ENCODE data around the gene IL1RL2.

IL1RL2 gene

GRCh38 chr2:102159295-102159694 is 27.5 kb upstream of the IL1RL2 start:
- no peak for DNase-seq

GRCh38 chr2:102166189-102166845 is 20.5 kb upstream of the IL1RL2 start:
- no peak for DNase-seq

GRCh38 chr2:102168026-102168771 is 18.6 kb upstream of the IL1RL2 start:
- DNase-seq, result no peak

DNA sequence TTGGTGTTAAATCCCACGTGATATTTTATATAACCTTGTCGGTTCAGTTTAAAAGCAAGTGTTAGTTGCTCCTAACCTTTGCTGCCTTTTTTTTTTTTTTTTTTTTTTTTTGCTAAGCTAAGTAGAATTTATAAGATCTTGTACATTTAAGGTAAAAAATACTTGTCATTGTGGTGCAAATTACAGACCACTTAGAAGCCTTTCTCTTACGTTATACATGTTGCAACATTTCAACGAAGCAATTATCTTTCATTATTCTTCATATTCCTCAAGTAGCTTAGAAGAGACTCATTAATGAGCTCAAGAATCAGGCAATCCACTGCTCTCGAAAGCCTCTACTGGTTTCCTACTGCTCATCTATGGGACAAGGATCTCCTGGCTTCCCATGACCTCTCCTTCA is 14.9 kb upstream of the IL1RL2 start:
- DNase-seq, result no peak

- DNase-seq, result no peak
Observed at GRCh38 chr2:102172745-102173144, 14.1 kb upstream of the IL1RL2 start.

- no peak for DNase-seq
Observed at GRCh38 chr2:102176172-102176571, 10.7 kb upstream of the IL1RL2 start.

DNA sequence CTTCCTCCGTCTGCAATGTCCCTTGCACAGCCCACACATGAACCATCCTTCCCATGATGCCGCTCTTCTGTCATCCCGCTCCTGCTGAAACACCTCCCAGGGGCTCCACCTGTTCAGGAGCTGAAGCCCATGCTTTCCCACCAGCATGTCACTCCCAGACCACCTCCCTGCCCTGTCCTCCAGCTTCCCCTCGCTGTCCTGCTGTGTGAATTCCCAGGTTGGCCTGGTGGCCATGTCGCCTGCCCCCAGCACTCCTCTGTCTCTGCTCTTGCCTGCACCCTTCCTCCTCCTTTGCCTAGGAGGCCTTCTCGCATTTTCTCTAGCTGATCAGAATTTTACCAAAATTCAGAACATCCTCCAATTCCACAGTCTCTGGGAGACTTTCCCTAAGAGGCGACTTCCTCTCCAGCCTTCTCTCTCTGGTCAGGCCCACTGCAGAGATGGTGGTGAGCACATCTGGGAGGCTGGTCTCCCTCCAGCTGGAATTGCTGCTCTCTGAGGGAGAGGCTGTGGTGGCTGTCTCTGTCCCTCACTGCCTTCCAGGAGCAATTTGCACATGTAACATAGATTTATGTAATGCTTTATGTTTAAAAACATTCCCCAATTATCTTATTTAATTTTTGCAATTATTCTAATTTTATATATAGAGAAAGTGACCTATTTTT is 8.9 kb upstream of the IL1RL2 start:
- DNase-seq, result no peak

GRCh38 chr2:102179061-102179460 is 7.8 kb upstream of the IL1RL2 start:
- DNase-seq, result no peak

GRCh38 chr2:102179788-102180686 is 6.8 kb upstream of the IL1RL2 start:
- no peak for DNase-seq

DNA sequence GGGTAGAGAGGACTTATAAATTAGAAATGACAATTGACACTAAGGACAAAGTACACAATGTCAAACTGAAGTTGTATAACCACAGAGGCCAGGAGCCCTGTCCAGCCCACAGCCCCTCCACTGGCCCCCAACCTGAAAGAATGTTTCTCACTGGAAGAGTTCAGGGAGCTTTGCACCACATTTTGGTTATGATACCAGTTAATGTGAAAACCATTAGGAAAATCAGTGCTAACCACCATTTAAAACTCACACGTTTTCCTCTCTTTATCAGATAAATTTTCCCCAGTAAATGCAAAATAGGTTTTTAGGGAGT is 6.2 kb upstream of the IL1RL2 start:
- DNase-seq, result no peak

- DNase-seq, result no peak
Observed at GRCh38 chr2:102181376-102181775, 5.4 kb upstream of the IL1RL2 start.

- no peak for DNase-seq
Observed at GRCh38 chr2:102181919-102182635, 4.7 kb upstream of the IL1RL2 start.

DNA sequence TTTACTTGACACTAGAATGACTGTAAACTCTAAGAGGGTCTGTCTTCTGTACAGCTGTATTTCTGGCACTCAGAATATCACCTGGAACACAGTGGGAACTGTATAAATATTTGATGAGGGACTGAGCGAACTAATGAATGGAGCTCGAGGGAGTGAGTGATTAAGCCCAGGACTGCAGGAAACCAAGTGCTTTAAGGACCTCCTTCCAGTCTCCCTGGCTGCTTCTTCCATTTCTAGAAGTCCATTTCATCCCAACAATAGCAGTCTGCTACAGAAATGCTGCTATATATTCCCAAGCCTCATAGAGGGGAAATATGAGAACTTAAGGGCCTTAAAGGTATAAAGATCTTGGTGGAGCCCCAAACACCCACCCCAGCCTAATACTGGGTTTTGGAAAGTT is 2.8 kb upstream of the IL1RL2 start:
- DNase-seq, result no peak

DNA sequence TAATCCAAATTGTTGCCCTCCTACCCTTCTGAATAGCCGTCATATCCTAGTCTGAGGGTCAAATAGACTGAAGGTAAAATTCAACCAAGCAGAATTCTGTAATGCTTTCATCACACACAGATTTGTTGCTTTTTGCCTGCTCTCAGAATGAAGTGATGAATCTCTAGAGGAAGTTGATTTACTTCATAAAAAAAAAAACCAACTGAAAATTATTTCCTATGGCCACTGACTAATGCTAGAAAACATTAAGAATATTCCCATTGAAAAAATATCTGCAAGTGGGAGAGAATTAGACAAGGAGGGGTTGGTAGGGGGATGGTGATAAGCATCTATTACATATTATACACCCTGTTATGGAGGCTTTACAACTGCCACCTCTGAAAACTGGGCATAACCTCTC is 2.3 kb upstream of the IL1RL2 start:
- no peak for DNase-seq

- DNase-seq, result no peak
Observed at GRCh38 chr2:102185347-102185746, 1.5 kb upstream of the IL1RL2 start.

- peak; percentile 40 for DNase-seq
Observed at GRCh38 chr2:102187496-102188150, 800 bp downstream of the IL1RL2 start.

GRCh38 chr2:102190430-102191107 is 3.7 kb downstream of the IL1RL2 start:
- no peak for DNase-seq

DNA sequence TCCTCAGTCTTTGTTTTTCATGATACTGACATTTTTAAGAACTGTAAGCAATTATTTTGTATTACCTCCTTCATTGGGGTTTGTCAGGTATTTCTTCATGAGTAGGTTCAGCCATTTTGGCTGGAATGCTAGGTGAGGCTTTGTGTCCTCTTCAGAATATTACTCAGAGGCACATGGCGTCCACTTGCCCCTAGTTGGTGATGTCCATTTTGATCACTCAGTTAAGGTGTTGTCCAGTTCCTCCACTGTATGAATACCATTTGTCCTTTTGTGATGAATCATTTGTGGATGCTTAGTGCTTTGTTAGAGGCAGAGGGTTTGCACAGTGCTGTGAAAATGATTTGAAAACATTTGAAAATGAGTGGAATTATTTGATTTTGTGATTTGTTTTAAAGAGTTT is 4.7 kb downstream of the IL1RL2 start:
- DNase-seq, result no peak

DNA sequence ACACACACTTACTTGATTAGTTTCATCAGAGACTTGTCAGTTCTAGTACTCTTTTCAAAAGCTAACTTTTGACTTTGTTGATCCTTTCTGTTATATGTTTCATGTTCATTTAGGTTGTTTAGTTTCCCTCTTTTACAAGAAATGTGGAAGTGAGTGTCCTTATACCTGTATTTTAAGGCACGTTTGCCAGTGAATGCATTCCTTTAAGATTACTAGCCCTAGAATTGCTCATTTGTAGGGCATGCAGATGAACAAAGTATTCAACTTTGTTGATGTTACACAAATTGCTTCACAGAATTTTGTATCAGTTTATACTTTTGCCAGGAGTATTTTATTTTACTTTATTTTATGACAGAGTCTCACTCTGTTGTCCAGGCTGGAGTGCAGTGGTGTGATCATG is 6.3 kb downstream of the IL1RL2 start:
- no peak for DNase-seq

DNA sequence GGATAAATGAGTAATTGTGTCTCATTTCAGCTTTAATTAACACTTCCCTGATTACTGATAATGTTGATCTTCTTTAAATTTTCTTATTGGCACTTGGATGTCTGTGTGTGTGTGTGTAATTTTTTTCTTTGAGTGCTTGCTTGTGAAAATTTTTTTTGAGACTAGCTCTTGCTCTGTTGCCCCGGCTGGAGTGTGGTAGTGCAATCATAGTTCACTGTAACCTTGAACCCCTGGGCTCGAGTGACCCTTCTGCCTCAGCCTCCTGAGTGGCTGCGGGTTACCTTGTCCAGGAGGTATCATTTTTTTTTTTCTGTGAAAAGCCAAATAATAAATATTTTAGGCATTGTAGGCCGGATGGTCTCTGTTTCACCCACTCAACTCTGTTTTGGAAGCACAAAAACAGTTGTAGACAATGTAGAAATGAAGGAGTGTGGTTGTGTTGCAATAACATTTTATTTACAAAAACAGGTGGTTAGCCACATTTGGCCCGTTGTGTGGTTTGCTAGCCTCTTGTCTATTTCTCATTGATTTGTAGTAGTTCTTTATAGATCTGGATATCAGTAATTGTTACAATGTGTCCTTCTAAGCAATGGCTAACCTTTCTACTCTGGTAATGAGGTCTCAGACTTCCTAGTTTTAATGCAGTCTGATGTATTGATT is 7.9 kb downstream of the IL1RL2 start:
- DNase-seq, result no peak

All from stimulated activated naive CD4-positive, alpha-beta T cell treated with Interleukin-2 at 50 U/mL for 16 hours (primary cell).